Measurements from ENCODE around the gene PLD3.
"Not testable (repeated sequence)": the region's sequence is repeated elsewhere in the genome, so short reads cannot be mapped to it uniquely, and the experiment has no call there.

The PLD3 gene

DNA sequence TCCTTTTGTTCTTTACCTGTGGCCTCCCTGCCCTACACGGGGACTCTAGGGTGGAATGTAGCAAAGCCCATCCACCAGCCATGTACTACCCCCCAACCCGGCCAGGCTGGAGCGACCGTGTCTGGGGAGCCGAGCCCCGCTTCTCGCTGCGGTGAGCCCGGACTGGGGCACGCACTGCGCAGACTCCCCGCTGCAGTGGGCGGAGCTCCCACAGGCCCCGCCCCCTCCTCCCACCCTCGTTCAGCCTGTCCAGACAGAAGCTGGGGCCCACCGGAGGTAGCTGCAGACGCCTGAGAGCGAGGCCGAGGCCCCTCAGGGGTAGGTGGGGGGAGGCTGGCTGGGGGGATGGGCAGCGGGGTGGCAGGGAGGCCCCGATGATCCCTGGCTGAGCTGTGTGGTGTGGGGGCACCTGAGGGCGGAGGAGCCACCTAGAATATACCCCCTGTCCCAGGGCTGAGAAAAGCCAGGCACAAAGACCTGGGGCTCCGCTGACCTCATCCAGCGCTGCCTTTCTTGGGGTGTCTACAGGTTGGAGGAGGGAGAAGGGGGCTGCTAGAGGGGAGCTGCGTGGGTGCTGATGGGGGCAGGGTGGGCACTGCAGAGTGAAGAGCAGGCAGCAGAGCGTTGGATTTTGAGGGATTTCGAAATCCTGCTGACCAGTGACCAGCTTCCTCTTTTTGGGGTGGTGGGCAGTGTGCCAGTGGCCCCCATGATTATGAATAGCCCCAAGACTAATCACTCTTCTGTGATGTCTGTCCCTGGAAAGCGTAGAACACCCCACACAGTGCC is 17.3 kb downstream of the PLD3 start:
- DNase-seq = no peak

DNA sequence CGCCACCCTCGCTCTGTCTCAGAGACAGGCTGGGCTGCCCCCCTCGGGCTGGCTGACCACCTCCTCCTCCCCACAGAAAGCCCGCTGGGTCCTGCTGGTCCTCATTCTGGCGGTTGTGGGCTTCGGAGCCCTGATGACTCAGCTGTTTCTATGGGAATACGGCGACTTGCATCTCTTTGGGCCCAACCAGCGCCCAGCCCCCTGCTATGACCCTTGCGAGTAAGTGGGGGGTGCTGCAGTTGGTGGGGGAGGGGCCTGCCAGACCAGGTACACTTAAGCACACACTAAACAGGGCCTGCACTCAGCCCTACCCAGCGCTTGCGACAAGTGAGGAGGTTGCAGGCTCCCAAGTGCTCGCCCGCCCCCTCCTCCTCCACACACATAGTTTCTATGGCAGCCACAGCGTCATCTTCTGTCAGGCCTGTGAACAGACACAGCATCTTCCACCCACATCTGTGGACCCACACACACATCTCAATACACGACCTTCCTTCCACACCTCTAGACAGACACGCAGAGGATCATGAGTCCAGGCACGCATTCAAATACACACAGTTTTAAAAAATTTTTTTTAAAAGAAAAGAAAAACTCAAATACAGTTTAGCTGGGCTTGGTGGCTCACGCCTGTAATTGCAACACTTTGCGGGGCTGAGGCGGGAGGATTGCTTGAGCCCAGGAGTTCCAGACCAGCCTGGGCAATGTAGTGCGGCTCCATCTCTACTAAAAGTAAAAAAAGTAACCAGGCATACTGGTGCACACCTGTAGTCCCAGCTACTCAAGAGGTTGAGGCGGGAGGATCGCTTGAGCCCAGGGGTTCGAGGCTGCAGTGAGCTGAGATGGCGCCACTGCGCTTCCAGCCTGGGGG is 18.4 kb downstream of the PLD3 start:
- DNase-seq = no peak

DNA sequence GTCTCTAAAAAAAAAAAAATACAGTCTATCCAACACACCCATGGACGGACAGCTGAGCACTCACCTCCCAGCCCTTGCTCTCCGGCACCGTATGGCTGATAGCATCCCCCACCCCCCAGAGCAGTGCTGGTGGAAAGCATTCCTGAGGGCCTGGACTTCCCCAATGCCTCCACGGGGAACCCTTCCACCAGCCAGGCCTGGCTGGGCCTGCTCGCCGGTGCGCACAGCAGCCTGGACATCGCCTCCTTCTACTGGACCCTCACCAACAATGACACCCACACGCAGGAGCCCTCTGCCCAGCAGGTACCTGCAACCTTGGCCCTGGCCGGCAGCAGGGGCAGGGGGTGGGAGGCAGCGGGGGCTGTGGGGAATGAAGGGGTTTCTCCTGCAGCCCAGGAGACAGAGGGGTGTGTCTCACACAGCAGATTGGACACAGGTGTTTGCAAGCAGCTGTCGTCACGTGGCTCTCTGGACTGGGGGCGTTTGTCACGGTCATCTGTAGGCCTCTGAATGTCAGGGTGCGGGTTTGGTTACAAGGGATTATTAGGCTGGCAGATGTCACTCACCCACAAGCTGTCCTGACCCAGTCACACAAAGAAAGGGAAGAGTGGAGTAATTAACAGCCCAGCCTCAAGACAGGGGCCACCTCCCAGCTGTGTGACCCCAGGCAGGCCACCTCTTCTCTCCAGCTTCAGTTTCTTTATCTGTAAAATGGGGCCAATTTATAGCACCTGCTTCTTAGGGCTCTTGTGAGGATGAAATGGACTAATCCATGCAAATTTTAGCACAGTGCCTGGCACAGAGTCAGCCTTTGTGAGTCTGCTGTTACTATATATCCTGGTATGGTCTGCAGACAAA is 19.3 kb downstream of the PLD3 start:
- DNase-seq = no peak

DNA sequence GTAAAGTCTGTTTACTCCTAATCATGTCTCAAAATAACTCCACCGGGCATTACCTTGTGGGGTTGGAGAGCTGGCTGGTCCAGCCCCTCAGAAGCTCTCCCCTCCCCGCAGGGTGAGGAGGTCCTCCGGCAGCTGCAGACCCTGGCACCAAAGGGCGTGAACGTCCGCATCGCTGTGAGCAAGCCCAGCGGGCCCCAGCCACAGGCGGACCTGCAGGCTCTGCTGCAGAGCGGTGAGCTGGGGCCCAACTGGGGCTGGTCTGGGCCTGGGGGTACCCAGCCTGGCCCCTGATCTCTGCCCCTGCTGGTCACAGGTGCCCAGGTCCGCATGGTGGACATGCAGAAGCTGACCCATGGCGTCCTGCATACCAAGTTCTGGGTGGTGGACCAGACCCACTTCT is 21.3 kb downstream of the PLD3 start:
- DNase-seq = no peak

DNA sequence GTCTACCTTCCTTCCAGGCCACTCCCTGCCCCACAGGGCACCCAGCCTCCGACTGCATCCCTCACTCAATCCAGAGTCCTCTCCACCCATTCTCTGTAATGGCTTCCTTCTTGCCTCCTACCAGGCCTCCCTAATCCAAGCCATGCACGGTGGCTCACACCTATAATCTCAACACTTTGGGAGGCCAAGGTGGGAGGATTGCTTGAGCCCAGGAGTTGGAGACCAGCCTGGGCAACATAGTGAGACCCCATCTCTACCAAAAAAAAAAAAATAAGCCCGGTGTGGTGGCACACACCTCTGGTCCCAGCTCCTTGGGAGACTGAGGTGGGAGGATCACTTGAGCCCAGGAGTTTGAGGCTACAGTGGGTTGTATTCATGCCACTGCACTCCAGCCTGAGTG is 21.8 kb downstream of the PLD3 start:
- DNase-seq = not testable (repeated sequence)

- DNase-seq = no peak
These were observed 22.7 kb downstream of the PLD3 start for GRCh38 chr19:40370997-40371801.

DNA sequence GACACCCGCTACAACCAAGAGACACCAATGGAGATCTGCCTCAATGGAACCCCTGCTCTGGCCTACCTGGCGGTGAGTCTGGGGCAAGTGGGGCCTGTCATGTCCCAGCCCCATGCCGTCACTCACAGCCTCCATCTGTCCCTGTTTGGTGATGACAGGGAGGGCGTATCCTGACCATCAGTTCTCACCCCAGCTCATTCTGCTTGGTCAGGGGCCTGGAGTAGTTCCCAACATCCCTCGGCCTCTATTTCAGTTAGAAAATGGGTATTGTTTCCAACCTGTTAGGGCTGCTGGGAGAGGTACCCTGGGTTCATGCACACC is 23.3 kb downstream of the PLD3 start:
- no peak for DNase-seq

DNA sequence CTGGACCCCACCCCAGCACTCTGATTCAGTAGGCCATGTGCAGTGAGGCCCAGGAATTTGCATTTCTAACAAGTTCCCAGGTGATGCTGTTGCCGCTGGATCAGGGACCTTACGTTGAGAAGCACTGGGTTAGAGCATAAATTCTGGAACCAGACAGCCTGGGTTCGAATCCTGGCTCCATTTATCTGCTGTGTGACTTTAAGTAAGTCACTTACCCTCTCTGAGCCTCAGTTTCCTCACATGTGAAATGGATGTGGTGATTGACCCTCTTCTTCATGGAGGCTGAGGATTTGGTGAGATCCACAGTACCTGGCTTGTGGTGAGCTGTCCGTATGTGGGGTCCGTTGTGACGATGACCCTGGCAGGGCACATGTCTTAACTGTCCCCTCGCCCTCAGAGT is 25.6 kb downstream of the PLD3 start:
- DNase-seq = no peak

DNA sequence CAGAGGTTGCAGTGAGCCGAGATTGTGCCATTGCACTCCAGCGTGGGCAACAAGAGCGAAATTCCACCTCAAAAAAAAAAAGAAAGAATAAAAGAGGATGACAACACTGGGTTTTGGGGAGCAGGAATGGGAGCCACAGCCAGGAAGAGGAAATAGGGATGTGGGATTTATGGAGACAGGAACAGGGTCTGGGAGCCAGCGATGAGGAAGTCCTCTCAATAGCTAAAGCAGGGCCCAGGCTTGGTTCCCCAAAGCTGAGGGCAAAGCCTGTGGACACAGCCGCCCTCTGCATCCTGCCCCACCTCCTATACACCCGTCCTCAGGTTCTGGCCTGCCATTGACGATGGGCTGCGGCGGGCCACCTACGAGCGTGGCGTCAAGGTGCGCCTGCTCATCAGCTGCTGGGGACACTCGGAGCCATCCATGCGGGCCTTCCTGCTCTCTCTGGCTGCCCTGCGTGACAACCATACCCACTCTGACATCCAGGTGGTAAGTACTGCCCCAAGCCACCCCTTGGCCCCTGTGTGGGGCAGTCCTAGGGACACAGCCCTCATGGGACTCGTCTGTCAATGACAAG is 27.9 kb downstream of the PLD3 start:
- DNase-seq = no peak

GRCh38 chr19:40377876-40378385 is 29.4 kb downstream of the PLD3 start:
- DNase-seq = no peak

GRCh38 chr19:40378509-40378908 is 30.0 kb downstream of the PLD3 start:
- DNase-seq = no peak

DNA sequence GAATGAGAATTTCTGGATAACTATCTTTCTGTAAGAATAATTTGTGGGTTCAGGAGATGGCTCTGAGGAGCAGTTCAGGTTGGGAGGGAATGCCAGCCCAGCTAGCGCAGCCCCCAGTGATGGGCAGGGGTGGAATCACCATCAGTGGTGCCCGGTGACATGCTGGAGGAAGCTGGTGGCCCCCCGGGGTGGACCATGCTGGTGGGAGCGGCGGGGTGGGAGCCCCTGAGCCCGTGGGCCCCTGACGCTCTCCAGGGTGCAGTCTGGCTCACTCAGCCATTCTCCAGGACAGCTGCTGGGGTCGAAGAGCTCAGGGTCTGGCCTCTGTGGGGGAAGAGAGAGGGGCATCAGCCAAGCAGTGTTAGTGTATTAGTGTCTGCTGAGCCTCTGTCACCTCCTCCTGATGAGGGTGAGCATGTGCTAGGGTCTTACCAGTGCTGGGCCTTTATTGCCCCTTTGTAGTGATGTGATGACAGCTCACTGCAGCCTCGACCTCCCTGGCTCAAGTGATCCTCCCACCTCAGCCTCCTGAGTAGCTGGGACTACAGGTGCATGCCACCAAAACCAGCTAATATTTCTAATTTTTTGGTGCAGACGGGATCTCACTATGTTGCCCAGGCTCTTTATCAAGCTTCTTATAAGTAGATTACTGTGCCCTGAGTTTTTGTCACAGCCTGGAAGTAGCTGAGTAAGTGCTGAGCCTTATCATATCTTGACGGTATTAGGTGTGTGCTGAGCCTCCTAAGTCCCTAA is 31.1 kb downstream of the PLD3 start:
- no peak for DNase-seq

DNA sequence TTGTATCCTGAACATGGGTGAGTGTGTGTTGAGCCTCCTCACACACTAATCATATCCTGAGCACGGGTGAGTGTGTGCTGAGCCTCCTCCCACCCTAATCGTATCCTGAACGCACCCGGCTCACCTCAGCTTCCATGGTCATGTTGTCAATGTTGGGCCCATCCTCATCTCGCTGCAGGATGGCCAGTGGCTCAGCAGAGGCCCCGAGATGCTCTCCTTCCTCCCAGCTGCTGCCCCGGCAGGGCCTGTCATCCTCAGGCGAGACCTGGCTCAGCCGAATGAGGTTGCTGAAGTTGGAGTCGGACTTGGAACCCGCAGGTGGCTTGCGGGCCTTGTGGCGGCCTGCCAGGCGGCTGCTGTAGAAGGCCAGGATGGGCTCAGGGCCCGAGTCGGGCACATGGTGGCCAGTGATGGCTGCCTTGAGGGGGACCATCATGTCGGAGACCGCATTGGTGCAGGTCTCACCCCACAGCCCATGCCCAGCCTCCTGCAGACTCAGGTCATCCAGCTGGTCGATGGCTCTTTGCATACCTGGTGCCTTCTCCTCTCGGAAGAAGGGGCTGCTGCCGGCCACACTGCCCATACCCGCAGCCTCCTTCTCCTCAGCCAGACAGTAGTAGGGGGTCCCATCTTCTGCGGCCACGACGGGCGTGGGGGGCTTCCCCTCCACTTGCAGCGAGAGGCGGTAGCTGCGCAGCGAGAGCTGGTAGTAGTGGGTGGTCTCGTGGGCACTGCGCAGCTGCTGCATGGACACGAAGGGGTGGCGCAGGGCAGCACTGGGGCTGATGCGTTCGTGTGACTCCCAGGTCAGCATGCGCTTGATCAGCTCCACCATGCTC is 31.9 kb downstream of the PLD3 start:
- DNase-seq = no peak

GRCh38 chr19:40381321-40381720 is 32.8 kb downstream of the PLD3 start:
- no peak for DNase-seq

DNA sequence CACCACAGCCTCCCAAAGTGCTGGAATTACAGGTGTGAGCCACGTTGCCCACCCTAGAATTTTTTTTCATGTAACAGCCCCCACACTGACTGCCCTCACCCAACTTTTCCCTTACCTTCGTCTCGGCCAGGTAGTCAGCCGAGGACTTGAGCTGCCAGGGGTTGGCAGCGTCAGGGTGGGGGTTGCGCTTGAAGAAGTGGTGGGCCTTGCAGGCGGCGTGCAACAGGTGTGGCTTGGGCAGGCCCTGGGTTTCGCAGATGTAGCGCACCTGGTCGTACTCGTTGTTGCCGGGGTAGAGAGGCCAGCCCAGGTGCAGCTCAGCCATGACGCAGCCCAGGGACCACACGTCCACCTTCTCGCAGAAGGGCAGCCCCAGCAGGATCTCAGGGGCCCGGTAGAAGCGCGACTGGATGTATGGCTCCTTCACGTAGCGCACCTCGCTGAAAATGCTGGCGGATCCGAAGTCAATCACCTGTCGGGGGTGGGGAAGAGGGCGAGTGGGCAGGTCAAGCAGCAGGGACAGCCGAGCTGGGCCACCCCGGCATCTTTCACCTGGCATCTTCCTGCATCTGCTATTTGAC is 35.3 kb downstream of the PLD3 start:
- DNase-seq = no peak

GRCh38 chr19:40387155-40387554 is 38.7 kb downstream of the PLD3 start:
- no peak for DNase-seq

GRCh38 chr19:40388481-40388880 is 40.0 kb downstream of the PLD3 start:
- DNase-seq = no peak

DNA sequence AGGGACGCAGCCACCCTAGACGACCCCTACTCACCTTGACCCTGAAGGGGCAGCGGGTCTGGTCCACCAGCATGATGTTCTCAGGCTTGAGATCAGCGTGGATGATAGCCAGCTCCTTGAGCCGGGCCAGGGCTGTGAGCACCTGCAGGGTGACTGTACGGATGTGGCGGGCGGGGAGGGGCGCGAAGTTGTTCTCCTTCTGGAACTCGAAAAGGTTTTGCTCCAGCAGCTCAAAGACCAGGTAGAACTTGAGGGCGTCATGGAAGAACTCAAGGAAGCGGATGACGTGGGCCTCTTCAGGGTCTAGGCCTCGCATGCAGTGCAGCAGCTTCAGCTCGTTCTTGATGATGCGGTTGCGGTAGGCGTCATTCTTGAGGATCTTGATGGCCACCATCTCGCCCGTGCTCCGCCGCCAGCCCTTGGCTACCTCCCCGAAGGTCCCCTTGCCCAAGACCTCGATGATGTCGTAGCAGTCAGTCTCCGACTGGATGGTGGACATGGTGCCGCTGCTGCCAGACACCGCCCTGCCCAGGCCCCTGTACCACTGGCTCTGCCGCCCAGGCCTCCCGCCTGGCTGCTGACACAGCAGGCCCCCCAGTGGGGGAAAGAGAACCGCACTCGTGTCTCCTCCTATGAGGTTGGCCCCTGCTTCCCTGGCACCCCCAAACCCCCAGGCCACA is 41.0 kb downstream of the PLD3 start:
- no peak for DNase-seq

DNA sequence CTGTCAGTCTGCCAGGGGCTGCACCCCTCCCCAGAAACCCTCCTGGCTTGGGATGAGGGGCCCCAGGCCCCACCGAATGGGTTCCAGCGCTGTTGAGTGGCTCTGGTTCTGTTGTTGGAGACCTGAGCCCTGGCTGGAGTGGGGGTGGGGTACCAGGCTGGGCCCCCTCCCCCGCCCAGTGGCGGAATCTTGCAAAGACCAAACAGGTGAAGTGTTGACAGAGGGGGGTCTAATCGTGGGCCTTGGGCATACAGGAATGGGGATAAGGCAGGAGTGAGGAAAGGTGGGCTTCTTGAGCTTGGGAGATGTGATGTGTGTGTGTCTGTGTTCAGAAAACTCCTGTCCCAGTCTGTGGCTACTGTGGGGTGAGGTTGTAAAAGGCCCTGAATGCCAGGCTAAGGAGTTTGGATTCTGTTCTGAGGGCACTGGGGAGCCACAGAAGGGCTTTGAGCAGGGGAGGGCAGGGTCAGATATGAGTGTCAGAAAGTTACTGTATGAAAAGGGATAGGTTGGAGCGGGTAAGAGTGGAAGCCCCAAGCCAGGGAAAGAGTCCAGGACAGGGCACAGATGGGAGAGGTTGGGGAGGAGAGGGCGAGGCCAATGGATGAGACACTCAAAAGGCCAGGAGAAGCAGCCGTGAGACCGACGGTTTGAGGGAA is 41.7 kb downstream of the PLD3 start, which contains the start of gene HIPK4:
Gene HIPK4, minus strand, starts transcription at position 98 of the 659 bp plus-strand sequence. CDS start 279 bp downstream, outside the sequence.
- DNase-seq = no peak

Data from SIG-M5 (cell line).